DND-41 (cell line): ENCODE measurements around the gene SLBP.

Source experiments
- ATAC-seq: fragments of 200-7000 bp; cut with Tn5 transposase; 3 replicates; pipeline ENCODE4 v1.9.1; 2021; ENCODE audit warnings: low read depth; ENCODE audit not compliant: insufficient read depth
- DNase-seq: peaks from one replicate; pipeline ENCODE4 v3.0.0-alpha.2; 2020
- H2AFZ ChIP-seq: 2 replicates; pipeline ENCODE4 v1.6.0; 2012; ENCODE audit warnings: low read depth, low read length
- H3K27ac ChIP-seq: 2 replicates; pipeline ENCODE4 v1.5.1; 2012; ENCODE audit warnings: low read length, inconsistent platforms
- H3K27me3 ChIP-seq: fragments of 200-600 bp; sonication (generic); 2 replicates; pipeline ENCODE4 v1.6.0; 2012; ENCODE audit warnings: low read length, mild to moderate bottlenecking, inconsistent platforms; ENCODE audit not compliant: insufficient read depth, poor library complexity
- H3K36me3 ChIP-seq: 2 replicates; pipeline ENCODE4 v1.5.1; 2012; ENCODE audit warnings: low read length, inconsistent platforms; ENCODE audit not compliant: insufficient read depth
- H3K4me1 ChIP-seq: 2 replicates; pipeline ENCODE4 v1.5.1; 2012; ENCODE audit warnings: mild to moderate bottlenecking, low read length; ENCODE audit not compliant: insufficient read depth
- H3K4me2 ChIP-seq: 2 replicates; pipeline ENCODE4 v1.6.0; 2012; ENCODE audit warnings: mild to moderate bottlenecking, moderate library complexity, low read length, inconsistent platforms; ENCODE audit not compliant: insufficient read depth
- H3K4me3 ChIP-seq, 2 experiments: fragments of 200-600 bp in 1 of 2; shearing (Covaris generic) in 1 of 2; 2 replicates each; pipeline ENCODE4 v1.5.1; 2012 to 2016; ENCODE audit warnings: inconsistent platforms in 2 of 2, low read length in 2 of 2, mild to moderate bottlenecking in 2 of 2, low read depth in 1 of 2, moderate library complexity in 1 of 2
- H3K79me2 ChIP-seq: 2 replicates; pipeline ENCODE4 v1.6.0; 2012; ENCODE audit warnings: low read length, inconsistent platforms; ENCODE audit not compliant: insufficient read depth
- H3K9ac ChIP-seq: 2 replicates; pipeline ENCODE4 v1.6.0; 2012; ENCODE audit warnings: low read depth, mild to moderate bottlenecking, inconsistent platforms, low read length, moderate library complexity
- H3K9me3 ChIP-seq: 2 replicates; pipeline ENCODE4 v1.5.1; 2012; ENCODE audit warnings: low read length, moderate library complexity, mild to moderate bottlenecking, inconsistent platforms; ENCODE audit not compliant: insufficient read depth, severe bottlenecking
- H4K20me1 ChIP-seq: 2 replicates; pipeline ENCODE4 v1.6.0; 2012; ENCODE audit warnings: low read length; ENCODE audit not compliant: insufficient read depth
- CTCF ChIP-seq: IDR thresholded peaks from 2 replicates; pipeline ENCODE4 v1.5.1; 2012; ENCODE audit warnings: borderline replicate concordance, low read length, moderate library complexity, mild to moderate bottlenecking; ENCODE audit not compliant: poor library complexity, severe bottlenecking; ENCODE audit errors: extremely low read depth
- EZH2 ChIP-seq: IDR thresholded peaks from 3 replicates; pipeline ENCODE4 v1.6.1; 2012; ENCODE audit warnings: borderline replicate concordance, low read depth, mild to moderate bottlenecking, moderate library complexity, low read length, inconsistent platforms; ENCODE audit not compliant: severe bottlenecking

The SLBP gene

GRCh38 chr4:1712216-1713002 lies at the start of gene SLBP:
Gene SLBP (minus strand): TSS chr4:1712319. CDS start chr4:1712188, 131 bp downstream.
- peak within 1 kb of the TSS; percentile 80 for H3K9ac ChIP-seq
- H3K4me2 ChIP-seq: peak within 1 kb of the TSS; percentile 82
- H3K4me3 ChIP-seq: peak within 1 kb of the TSS; percentile 88 to 92
- peak within 1 kb of the TSS; percentile 95 for H3K27ac ChIP-seq
- ATAC-seq (peak; percentile 87), DNase-seq (peak; percentile 99)
- no peaks in the 10 kb centered on the region for H3K9me3 ChIP-seq
- peak within 1 kb of the TSS; percentile 82 for H2AFZ ChIP-seq
- H3K4me1 ChIP-seq: peaks cover 79% of the 10 kb centered on the region
- H3K79me2 ChIP-seq: peaks cover 99% of the 10 kb centered on the region
- no peak for TF ChIP-seq CTCF
- no peak for TF ChIP-seq EZH2
- no peaks in the 10 kb centered on the region for H3K27me3 ChIP-seq
- H4K20me1 ChIP-seq: peaks cover 66% of the 10 kb centered on the region
- peaks cover 89% of the 10 kb centered on the region for H3K36me3 ChIP-seq

GRCh38 chr4:1761130-1761689 lies 49.1 kb upstream of the SLBP start:
- no peak overlapping the region for H2AFZ ChIP-seq
- ATAC-seq (no peak), DNase-seq (no peak)
- no peak overlapping the region for H3K4me3 ChIP-seq
- TF ChIP-seq CTCF: no peak
- TF ChIP-seq EZH2: no peak
- H3K9me3 ChIP-seq: no peaks in the 10 kb centered on the region
- no peaks in the 10 kb centered on the region for H3K27me3 ChIP-seq
- H4K20me1 ChIP-seq: peaks cover 3% of the 10 kb centered on the region; the same call in 1 of the 2 replicates
- no peaks in the 10 kb centered on the region for H3K79me2 ChIP-seq
- H3K9ac ChIP-seq: no peak overlapping the region
- no peaks in the 10 kb centered on the region for H3K4me1 ChIP-seq
- H3K4me2 ChIP-seq: no peak overlapping the region
- no peak overlapping the region for H3K27ac ChIP-seq
- no peaks in the 10 kb centered on the region for H3K36me3 ChIP-seq

- Histone ChIP-seq H4K20me1 (peaks cover 3% of the 10 kb centered on the region; the same call in 1 of the 2 replicates), H3K4me3 (no peak overlapping the region), H3K27me3 (no peaks in the 10 kb centered on the region), H3K4me1 (no peaks in the 10 kb centered on the region), H3K9me3 (no peaks in the 10 kb centered on the region), H3K4me2 (no peak overlapping the region), H3K36me3 (no peaks in the 10 kb centered on the region), H3K79me2 (no peaks in the 10 kb centered on the region), H3K9ac (no peak overlapping the region), H2AFZ (no peak overlapping the region), H3K27ac (no peak overlapping the region)
- TF ChIP-seq CTCF (no peak), EZH2 (no peak)
- DNase-seq: no peak
- no peak for ATAC-seq
Observed at GRCh38 chr4:1760521-1761071, 48.5 kb upstream of the SLBP start.
